ENCODE measurements around the gene FGF14.

The FGF14 gene

DNA sequence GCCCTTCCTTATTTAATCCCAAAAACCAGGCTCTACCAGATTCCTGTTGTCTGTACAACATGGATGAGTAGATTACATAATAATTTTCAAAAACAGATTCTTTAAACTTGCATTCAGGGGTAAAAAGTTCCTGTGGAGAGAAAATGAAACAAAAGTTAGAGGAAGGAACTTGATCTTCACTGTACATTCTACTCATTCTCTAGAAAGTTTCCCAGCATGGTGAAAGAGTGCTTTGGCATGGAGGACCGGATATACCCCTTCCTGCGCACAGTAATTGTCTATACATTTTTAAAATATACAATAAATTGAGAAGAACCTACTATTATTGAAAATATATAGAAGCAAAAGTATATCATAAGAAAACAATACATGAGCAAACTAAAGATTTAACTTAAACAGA, 675.2 kb downstream of the FGF14 start:
- no peak overlapping the region for H3K9ac ChIP-seq (ENCODE audit: low read depth in 1 of 2, low read length in 2 of 2)
- no peaks in the 10 kb centered on the region for H3K27me3 ChIP-seq (ENCODE audit: control insufficient read depth in 1 of 2, insufficient read depth in 2 of 2, low read length in 2 of 2)
- H3K4me3 ChIP-seq (ENCODE audit: low read depth in 1 of 2, low read length in 2 of 2), result no peak overlapping the region
- H3K36me3 ChIP-seq (ENCODE audit: control insufficient read depth in 1 of 2, insufficient read depth in 2 of 2, low read length in 2 of 2), result no peaks in the 10 kb centered on the region
- H3K9me3 ChIP-seq (ENCODE audit: control insufficient read depth in 1 of 2, low read length in 2 of 2), result no peaks in the 10 kb centered on the region
- H3K27ac ChIP-seq (ENCODE audit: low read depth, low read length), result no peak overlapping the region
- no peaks in the 10 kb centered on the region for H3K4me1 ChIP-seq (ENCODE audit: control insufficient read depth in 1 of 2, insufficient read depth in 2 of 2, low read length in 2 of 2)

DNA sequence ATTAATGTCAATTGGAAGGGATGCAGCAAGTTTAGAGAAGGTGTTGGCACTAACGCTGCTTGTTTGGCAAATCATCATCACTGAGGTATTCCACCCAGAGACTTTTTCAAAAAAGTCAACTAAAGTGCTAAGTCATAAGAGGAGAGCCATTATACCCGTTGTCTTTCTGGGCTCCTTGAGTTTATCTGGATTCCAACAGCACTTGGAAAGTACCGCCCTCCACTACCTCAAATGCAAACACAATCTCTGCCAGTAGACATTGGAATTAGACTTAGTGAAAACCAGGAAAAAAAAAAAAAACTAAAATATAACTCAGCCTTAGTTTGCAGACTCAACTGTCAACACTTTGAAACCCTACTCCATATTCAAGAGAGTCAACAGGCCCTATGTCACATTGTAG, 683.4 kb downstream of the FGF14 start:
- no peak overlapping the region for H3K27ac ChIP-seq (ENCODE audit: low read depth, low read length)

DNA sequence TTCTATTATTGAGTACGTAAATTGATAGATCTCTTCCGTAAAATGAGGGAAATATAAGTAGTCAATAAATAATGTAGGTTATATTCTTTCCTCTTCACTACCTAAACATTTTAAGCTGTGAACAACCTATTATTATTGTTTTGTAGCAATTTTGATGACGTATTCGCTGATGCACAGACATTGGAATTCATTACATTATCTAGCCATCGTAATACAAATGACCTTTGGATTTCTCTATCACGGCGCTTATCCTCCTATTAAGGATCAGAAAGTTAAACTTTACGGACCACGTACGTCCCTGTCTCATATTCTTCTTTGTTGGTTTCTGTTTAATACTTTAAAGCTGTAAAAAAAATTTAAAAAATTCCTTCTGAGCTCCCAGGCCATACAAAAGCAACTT, 684.5 kb downstream of the FGF14 start:
- Histone ChIP-seq H3K4me1 (ENCODE audit: control insufficient read depth in 1 of 2, insufficient read depth in 2 of 2, low read length in 2 of 2) (no peaks in the 10 kb centered on the region), H3K9ac (ENCODE audit: low read depth in 1 of 2, low read length in 2 of 2) (no peak overlapping the region), H3K4me3 (ENCODE audit: low read depth in 1 of 2, low read length in 2 of 2) (no peak overlapping the region), H3K9me3 (ENCODE audit: control insufficient read depth in 1 of 2, low read length in 2 of 2) (peaks cover 0 to 3% of the 10 kb centered on the region in 2 donors), H3K27ac (ENCODE audit: low read depth, low read length) (no peak overlapping the region), H3K36me3 (ENCODE audit: control insufficient read depth in 1 of 2, insufficient read depth in 2 of 2, low read length in 2 of 2) (no peaks in the 10 kb centered on the region), H3K27me3 (ENCODE audit: control insufficient read depth in 1 of 2, insufficient read depth in 2 of 2, low read length in 2 of 2) (no peaks in the 10 kb centered on the region)

More for the DNA sequence above, 683.4 kb downstream of the FGF14 start:
- peaks cover 0 to 3% of the 10 kb centered on the region in 2 donors for H3K9me3 ChIP-seq (ENCODE audit: control insufficient read depth in 1 of 2, low read length in 2 of 2)
- no peak overlapping the region for H3K9ac ChIP-seq (ENCODE audit: low read depth in 1 of 2, low read length in 2 of 2)
- no peaks in the 10 kb centered on the region for H3K36me3 ChIP-seq (ENCODE audit: control insufficient read depth in 1 of 2, insufficient read depth in 2 of 2, low read length in 2 of 2)
- H3K27me3 ChIP-seq (ENCODE audit: control insufficient read depth in 1 of 2, insufficient read depth in 2 of 2, low read length in 2 of 2), result no peaks in the 10 kb centered on the region
- H3K4me3 ChIP-seq (ENCODE audit: low read depth in 1 of 2, low read length in 2 of 2), result no peak overlapping the region
- no peaks in the 10 kb centered on the region for H3K4me1 ChIP-seq (ENCODE audit: control insufficient read depth in 1 of 2, insufficient read depth in 2 of 2, low read length in 2 of 2)

DNA sequence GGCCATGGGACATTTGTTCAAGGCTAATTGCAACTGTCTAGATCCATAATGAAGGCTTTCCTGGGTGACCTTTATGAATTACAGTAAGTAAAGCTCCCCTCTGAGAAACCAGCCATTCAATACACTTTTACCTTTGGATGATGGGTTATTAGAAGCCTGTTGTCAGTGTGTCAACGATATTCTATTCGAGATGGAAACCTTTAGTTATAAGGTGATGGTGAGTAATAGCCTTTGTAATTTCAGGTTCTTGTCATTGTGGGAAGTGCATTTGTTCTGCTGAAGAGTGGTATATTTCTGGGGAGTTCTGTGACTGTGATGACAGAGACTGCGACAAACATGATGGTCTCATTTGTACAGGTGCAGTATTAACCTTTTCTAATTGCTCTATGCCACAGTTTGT, 687.7 kb downstream of the FGF14 start:
- no peaks in the 10 kb centered on the region for H3K36me3 ChIP-seq (ENCODE audit: control insufficient read depth in 1 of 2, insufficient read depth in 2 of 2, low read length in 2 of 2)
- no peak overlapping the region for H3K4me3 ChIP-seq (ENCODE audit: low read depth in 1 of 2, low read length in 2 of 2)
- H3K9ac ChIP-seq (ENCODE audit: low read depth in 1 of 2, low read length in 2 of 2), result no peak overlapping the region
- H3K9me3 ChIP-seq (ENCODE audit: control insufficient read depth in 1 of 2, low read length in 2 of 2), result peaks cover 0 to 3% of the 10 kb centered on the region in 2 donors
- H3K4me1 ChIP-seq (ENCODE audit: control insufficient read depth in 1 of 2, insufficient read depth in 2 of 2, low read length in 2 of 2), result no peaks in the 10 kb centered on the region
- H3K27me3 ChIP-seq (ENCODE audit: control insufficient read depth in 1 of 2, insufficient read depth in 2 of 2, low read length in 2 of 2), result no peaks in the 10 kb centered on the region
- H3K27ac ChIP-seq (ENCODE audit: low read depth, low read length), result no peak overlapping the region

DNA sequence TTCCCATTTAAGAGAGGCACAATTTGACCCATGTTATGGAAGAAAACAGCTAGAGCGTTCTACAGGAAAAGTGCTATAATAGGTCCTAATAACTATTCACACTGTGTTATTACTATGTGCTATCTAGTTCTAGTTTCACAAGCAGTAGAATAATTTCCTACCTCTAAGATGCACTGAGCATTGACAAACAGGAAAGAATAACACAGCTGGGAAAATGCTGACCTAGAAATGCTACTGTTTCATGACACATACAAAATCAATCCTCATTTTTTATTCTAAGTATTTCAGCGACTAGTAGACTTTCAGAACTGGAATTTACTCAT, 689.9 kb downstream of the FGF14 start:
- no peaks in the 10 kb centered on the region for H3K27me3 ChIP-seq (ENCODE audit: control insufficient read depth in 1 of 2, insufficient read depth in 2 of 2, low read length in 2 of 2)
- no peak overlapping the region for H3K4me3 ChIP-seq (ENCODE audit: low read depth in 1 of 2, low read length in 2 of 2)
- no peak overlapping the region for H3K9ac ChIP-seq (ENCODE audit: low read depth in 1 of 2, low read length in 2 of 2)
- no peaks in the 10 kb centered on the region for H3K4me1 ChIP-seq (ENCODE audit: control insufficient read depth in 1 of 2, insufficient read depth in 2 of 2, low read length in 2 of 2)
- peaks cover 0 to 3% of the 10 kb centered on the region in 2 donors for H3K9me3 ChIP-seq (ENCODE audit: control insufficient read depth in 1 of 2, low read length in 2 of 2)
- H3K27ac ChIP-seq (ENCODE audit: low read depth, low read length), result no peak overlapping the region
- no peaks in the 10 kb centered on the region for H3K36me3 ChIP-seq (ENCODE audit: control insufficient read depth in 1 of 2, insufficient read depth in 2 of 2, low read length in 2 of 2)

DNA sequence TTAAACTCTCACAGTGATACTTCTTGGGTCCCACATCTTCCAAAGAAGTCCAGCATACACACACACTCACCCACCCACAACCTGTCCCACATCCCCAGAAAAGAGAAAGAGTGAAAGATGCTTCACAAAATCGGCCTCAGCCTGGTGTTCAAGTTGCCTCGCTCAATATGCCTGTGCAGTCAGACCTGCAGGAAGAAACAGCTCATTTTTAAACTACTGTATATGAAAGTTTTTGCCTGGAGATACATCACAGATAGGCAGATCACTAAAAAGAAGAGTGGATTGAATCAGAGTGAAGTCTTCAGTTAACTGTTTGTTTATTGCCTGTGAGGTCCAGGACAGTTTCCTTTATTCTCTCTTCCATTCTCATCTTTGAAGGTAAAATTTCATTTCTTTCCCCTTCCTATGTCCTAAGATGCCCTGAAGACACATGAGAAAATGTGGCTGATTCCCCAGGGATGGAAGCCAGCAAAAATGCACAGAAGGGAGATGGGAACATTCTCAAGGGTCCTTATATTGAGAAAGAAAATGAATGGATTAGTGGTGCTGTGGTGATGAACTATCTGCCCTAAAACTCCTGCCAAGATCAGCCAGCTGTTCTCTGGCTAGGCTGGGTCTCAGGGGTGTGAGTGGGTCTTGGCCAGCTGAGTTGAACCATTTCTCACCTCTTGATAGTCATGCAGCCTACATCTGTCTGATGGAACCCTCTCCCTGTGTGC, 690.4 kb downstream of the FGF14 start:
- H3K27me3 ChIP-seq (ENCODE audit: control insufficient read depth in 1 of 2, insufficient read depth in 2 of 2, low read length in 2 of 2), result no peaks in the 10 kb centered on the region
- H3K36me3 ChIP-seq (ENCODE audit: control insufficient read depth in 1 of 2, insufficient read depth in 2 of 2, low read length in 2 of 2), result no peaks in the 10 kb centered on the region

DNA sequence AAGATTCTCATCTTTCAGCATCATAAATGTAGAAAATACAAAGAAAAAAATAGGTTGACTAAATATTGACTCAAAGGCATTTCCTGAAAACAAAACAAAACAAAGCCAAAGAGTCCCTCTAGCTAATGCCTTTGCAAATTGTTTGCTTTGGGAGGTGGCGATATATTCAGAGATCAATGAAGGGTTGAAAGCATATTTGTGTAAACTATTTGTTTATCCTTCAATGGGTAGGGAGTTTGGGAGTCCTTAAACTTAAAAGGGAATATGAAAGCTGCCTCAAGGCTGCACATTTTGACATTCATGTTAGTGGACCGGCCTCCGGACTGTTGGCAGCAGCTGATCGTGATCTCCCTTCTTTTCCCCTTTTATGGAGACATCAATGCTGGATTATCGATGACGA, 691.9 kb downstream of the FGF14 start:
- Histone ChIP-seq H3K9me3 (ENCODE audit: control insufficient read depth in 1 of 2, low read length in 2 of 2) (no peaks in the 10 kb centered on the region), H3K4me1 (ENCODE audit: control insufficient read depth in 1 of 2, insufficient read depth in 2 of 2, low read length in 2 of 2) (no peaks in the 10 kb centered on the region), H3K9ac (ENCODE audit: low read depth in 1 of 2, low read length in 2 of 2) (no peak overlapping the region), H3K36me3 (ENCODE audit: control insufficient read depth in 1 of 2, insufficient read depth in 2 of 2, low read length in 2 of 2) (no peaks in the 10 kb centered on the region), H3K27ac (ENCODE audit: low read depth, low read length) (no peak overlapping the region), H3K4me3 (ENCODE audit: low read depth in 1 of 2, low read length in 2 of 2) (no peak overlapping the region), H3K27me3 (ENCODE audit: control insufficient read depth in 1 of 2, insufficient read depth in 2 of 2, low read length in 2 of 2) (no peaks in the 10 kb centered on the region)

More for the DNA sequence above, 690.4 kb downstream of the FGF14 start:
- H3K9me3 ChIP-seq (ENCODE audit: control insufficient read depth in 1 of 2, low read length in 2 of 2), result peaks cover 0 to 3% of the 10 kb centered on the region in 2 donors
- H3K9ac ChIP-seq (ENCODE audit: low read depth in 1 of 2, low read length in 2 of 2), result no peak overlapping the region
- no peak overlapping the region for H3K27ac ChIP-seq (ENCODE audit: low read depth, low read length)
- no peak overlapping the region for H3K4me3 ChIP-seq (ENCODE audit: low read depth in 1 of 2, low read length in 2 of 2)
- H3K4me1 ChIP-seq (ENCODE audit: control insufficient read depth in 1 of 2, insufficient read depth in 2 of 2, low read length in 2 of 2), result no peaks in the 10 kb centered on the region

DNA sequence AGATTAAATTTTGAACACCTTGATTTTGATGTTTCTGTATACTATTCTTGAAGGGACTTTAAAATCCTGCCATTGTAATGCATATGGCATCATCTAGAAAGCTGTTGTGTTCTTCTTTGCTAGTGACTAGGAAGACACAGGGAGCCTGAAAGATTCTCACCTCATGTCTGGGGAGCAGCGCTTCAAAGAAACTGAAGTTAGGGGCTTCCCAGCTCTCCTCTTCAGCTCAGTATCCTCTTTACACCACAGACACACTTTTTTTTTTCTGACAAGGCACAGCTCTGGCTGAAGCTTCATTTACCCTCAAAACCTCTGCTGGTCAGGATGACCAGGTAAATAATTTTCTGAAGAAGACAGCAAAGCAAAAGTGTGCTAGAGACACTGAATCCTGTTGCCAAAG, 693.7 kb downstream of the FGF14 start:
- no peaks in the 10 kb centered on the region for H3K9me3 ChIP-seq (ENCODE audit: control insufficient read depth in 1 of 2, low read length in 2 of 2)
- no peaks in the 10 kb centered on the region for H3K4me1 ChIP-seq (ENCODE audit: control insufficient read depth in 1 of 2, insufficient read depth in 2 of 2, low read length in 2 of 2)
- H3K4me3 ChIP-seq (ENCODE audit: low read depth in 1 of 2, low read length in 2 of 2), result no peak overlapping the region
- H3K36me3 ChIP-seq (ENCODE audit: control insufficient read depth in 1 of 2, insufficient read depth in 2 of 2, low read length in 2 of 2), result no peaks in the 10 kb centered on the region
- no peak overlapping the region for H3K27ac ChIP-seq (ENCODE audit: low read depth, low read length)
- H3K27me3 ChIP-seq (ENCODE audit: control insufficient read depth in 1 of 2, insufficient read depth in 2 of 2, low read length in 2 of 2), result no peaks in the 10 kb centered on the region
- H3K9ac ChIP-seq (ENCODE audit: low read depth in 1 of 2, low read length in 2 of 2), result no peak overlapping the region

DNA sequence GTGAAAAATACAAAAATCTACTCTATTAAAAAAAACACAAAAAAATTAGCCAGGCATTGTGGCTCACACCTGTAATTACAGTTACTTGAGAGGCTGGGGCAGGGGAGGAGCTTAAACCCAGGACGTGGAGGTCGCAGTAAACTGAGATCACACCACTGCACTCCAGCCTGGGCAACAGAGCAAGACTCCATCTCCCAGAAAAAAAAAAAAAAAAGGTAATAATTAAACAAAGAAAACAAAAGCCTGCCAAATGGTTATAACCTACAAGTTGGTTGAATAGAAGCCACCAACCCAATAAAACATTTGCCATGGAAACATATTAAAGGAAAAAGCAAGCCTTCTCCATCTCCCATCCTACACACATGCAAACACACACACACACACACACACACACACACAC, 694.2 kb downstream of the FGF14 start:
- Histone ChIP-seq H3K27me3 (ENCODE audit: control insufficient read depth in 1 of 2, insufficient read depth in 2 of 2, low read length in 2 of 2) (no peaks in the 10 kb centered on the region), H3K27ac (ENCODE audit: low read depth, low read length) (no peak overlapping the region), H3K4me1 (ENCODE audit: control insufficient read depth in 1 of 2, insufficient read depth in 2 of 2, low read length in 2 of 2) (no peaks in the 10 kb centered on the region), H3K9ac (ENCODE audit: low read depth in 1 of 2, low read length in 2 of 2) (no peak overlapping the region), H3K36me3 (ENCODE audit: control insufficient read depth in 1 of 2, insufficient read depth in 2 of 2, low read length in 2 of 2) (no peaks in the 10 kb centered on the region), H3K9me3 (ENCODE audit: control insufficient read depth in 1 of 2, low read length in 2 of 2) (no peaks in the 10 kb centered on the region), H3K4me3 (ENCODE audit: low read depth in 1 of 2, low read length in 2 of 2) (no peak overlapping the region)

DNA sequence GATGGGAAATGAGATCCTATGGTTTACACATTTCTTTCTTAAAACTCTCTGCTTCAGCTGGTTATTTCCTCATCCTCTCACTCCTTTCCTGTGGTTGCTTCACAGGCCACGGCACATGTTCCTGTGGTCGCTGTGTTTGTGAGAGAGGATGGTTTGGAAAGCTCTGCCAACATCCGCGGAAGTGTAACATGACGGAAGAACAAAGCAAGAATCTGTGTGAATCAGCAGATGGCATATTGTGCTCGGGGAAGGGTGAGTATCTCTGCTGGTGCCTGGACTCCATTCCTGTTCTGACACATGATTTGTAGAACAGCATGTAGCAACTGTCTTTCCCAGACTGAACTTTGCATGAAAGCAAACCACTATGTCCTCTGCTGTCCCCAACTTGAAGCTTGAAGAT, 695.2 kb downstream of the FGF14 start:
- no peak overlapping the region for H3K4me3 ChIP-seq (ENCODE audit: low read depth in 1 of 2, low read length in 2 of 2)
- no peak overlapping the region for H3K9ac ChIP-seq (ENCODE audit: low read depth in 1 of 2, low read length in 2 of 2)
- no peaks in the 10 kb centered on the region for H3K9me3 ChIP-seq (ENCODE audit: control insufficient read depth in 1 of 2, low read length in 2 of 2)
- H3K4me1 ChIP-seq (ENCODE audit: control insufficient read depth in 1 of 2, insufficient read depth in 2 of 2, low read length in 2 of 2), result no peaks in the 10 kb centered on the region
- H3K36me3 ChIP-seq (ENCODE audit: control insufficient read depth in 1 of 2, insufficient read depth in 2 of 2, low read length in 2 of 2), result no peaks in the 10 kb centered on the region
- no peaks in the 10 kb centered on the region for H3K27me3 ChIP-seq (ENCODE audit: control insufficient read depth in 1 of 2, insufficient read depth in 2 of 2, low read length in 2 of 2)
- no peak overlapping the region for H3K27ac ChIP-seq (ENCODE audit: low read depth, low read length)

DNA sequence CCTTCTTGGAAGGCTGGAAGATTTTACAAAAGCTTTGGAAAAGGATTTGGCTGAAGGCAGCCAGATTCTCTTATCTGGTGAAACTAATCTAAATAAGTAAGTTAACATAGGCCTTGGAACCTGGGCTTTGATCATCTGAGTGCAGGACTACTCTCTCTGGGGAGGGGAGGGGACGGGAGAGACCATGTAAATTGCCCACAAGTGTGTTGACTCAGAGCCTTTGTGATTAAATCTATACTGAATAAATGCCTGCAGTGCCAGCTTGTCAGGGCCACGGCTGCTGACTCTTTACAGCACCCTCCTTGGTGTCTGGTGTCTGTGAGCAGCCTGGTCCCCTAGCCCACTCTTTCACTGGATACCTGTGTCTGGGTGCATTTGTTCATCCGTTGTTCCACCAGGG, 698.0 kb downstream of the FGF14 start:
- H3K9me3 ChIP-seq (ENCODE audit: control insufficient read depth in 1 of 2, low read length in 2 of 2), result no peaks in the 10 kb centered on the region
- no peak overlapping the region for H3K4me3 ChIP-seq (ENCODE audit: low read depth in 1 of 2, low read length in 2 of 2)
- H3K27ac ChIP-seq (ENCODE audit: low read depth, low read length), result no peak overlapping the region
- H3K27me3 ChIP-seq (ENCODE audit: control insufficient read depth in 1 of 2, insufficient read depth in 2 of 2, low read length in 2 of 2), result no peaks in the 10 kb centered on the region
- H3K9ac ChIP-seq (ENCODE audit: low read depth in 1 of 2, low read length in 2 of 2), result no peak overlapping the region
- H3K36me3 ChIP-seq (ENCODE audit: control insufficient read depth in 1 of 2, insufficient read depth in 2 of 2, low read length in 2 of 2), result no peaks in the 10 kb centered on the region
- no peaks in the 10 kb centered on the region for H3K4me1 ChIP-seq (ENCODE audit: control insufficient read depth in 1 of 2, insufficient read depth in 2 of 2, low read length in 2 of 2)
